HCT116 (cell line): ENCODE data around the gene FCF1. TPM values are rescaled to one million over a fixed set of nuclear protein-coding genes. Genes with fewer than 3 reads are reported as not detected.

ENCODE experiments used
- ATAC-seq: fragments of 200-7000 bp; cut with Tn5 transposase; 2 replicates; pipeline ENCODE4 v1.9.1; 2020; ENCODE audit warnings: mild to moderate bottlenecking, moderate library complexity
- BruUV-seq: library from RNA; stranded (reverse); fragments of 400-500 nt; replicated peaks from 2 replicates; lab custom pipeline; 2021; lab: Mats Ljungman, UMichigan
- CTCF ChIA-PET: fragments of 300-600 bp; sonication (Branson Sonifier 250); formaldehyde crosslinking; loops from one replicate; lab custom pipeline; 2021; ENCODE audit warnings: antibody characterized with exemption; lab: Charles Lee
- POLR2A ChIA-PET: fragments of 300-600, 350-600 bp; sonication (Branson Sonifier 250); formaldehyde crosslinking; loops from one replicate; lab custom pipeline; 2021; ENCODE audit warnings: antibody characterized with exemption; lab: Charles Lee
- RAD21 ChIA-PET, 2 experiments: fragments of 300-600 bp; sonication (Branson Sonifier 250); formaldehyde crosslinking; loops; one replicate each; lab custom pipeline; 2023; ENCODE audit warnings: low total read pairs in 2 of 2; ENCODE audit not compliant: uncharacterized antibody in 2 of 2, unreplicated experiment in 2 of 2, low non-redundant PET in 1 of 2; lab: Charles Lee
- DNase-seq: peaks from one replicate; pipeline ENCODE4 v3.0.0-alpha.2; 2010; ENCODE audit warnings: low read depth, low spot score
- H2AFZ ChIP-seq: fragments of 200-600 bp; shearing (Covaris generic), sonication (generic); 2 replicates; pipeline ENCODE4 v1.6.1; 2017; ENCODE audit warnings: low read depth, mixed run types, mixed read lengths, antibody characterized with exemption, low read length; ENCODE audit not compliant: poor library complexity, severe bottlenecking
- H3K27ac ChIP-seq: 2 replicates; pipeline ENCODE4 v1.5.1; 2012; ENCODE audit warnings: low read depth, low read length
- H3K27me3 ChIP-seq: fragments of 200-600 bp; sonication (generic); 2 replicates; pipeline ENCODE4 v1.6.1; 2016; ENCODE audit warnings: mixed run types, low read length, mixed read lengths; ENCODE audit not compliant: insufficient read depth
- H3K36me3 ChIP-seq, 2 experiments: fragments of 200-500 bp in 1 of 2; fragments of 200-600 bp in 1 of 2; sonication (Bioruptor generic) in 1 of 2; sonication (generic) in 1 of 2; 2 replicates each; pipeline versions ENCODE4 v1.5.1 to v1.6.1; 2014 to 2016; ENCODE audit warnings: low read length in 2 of 2, inconsistent platforms in 1 of 2, mixed read lengths in 1 of 2, mixed run types in 1 of 2; ENCODE audit not compliant: insufficient read depth in 2 of 2, control insufficient read depth in 1 of 2
- H3K4me1 ChIP-seq, 2 experiments: fragments of 200-600 bp in 1 of 2; sonication (generic) in 1 of 2; 2 replicates each; pipeline versions ENCODE4 v1.5.1 to v1.6.1; 2012 to 2017; ENCODE audit warnings: low read length in 2 of 2, inconsistent platforms in 1 of 2, mild to moderate bottlenecking in 1 of 2, mixed read lengths in 1 of 2, mixed run types in 1 of 2, moderate library complexity in 1 of 2; ENCODE audit not compliant: insufficient read depth in 2 of 2, control insufficient read depth in 1 of 2
- H3K4me2 ChIP-seq: fragments of 200-600 bp; sonication (generic); 2 replicates; pipeline ENCODE4 v1.6.1; 2017; ENCODE audit warnings: mixed run types, low read length, mixed read lengths
- H3K4me3 ChIP-seq, 2 experiments: fragments of 200-600 bp in 1 of 2; sonication (generic) in 1 of 2; replicated peaks in 1 of 2; 2 replicates each; pipeline ENCODE4 v1.5.1; 2011 to 2016; ENCODE audit warnings: low read length in 2 of 2, control low read depth in 1 of 2, low read depth in 1 of 2, mild to moderate bottlenecking in 1 of 2, mixed read lengths in 1 of 2, mixed run types in 1 of 2
- H3K79me2 ChIP-seq: fragments of 200-600 bp; sonication (generic); 2 replicates; pipeline ENCODE4 v1.6.1; 2017; ENCODE audit warnings: mild to moderate bottlenecking, mixed run types, low read length, moderate library complexity, mixed read lengths; ENCODE audit not compliant: insufficient read depth
- H3K9ac ChIP-seq: fragments of 200-600 bp; sonication (generic); 2 replicates; pipeline ENCODE4 v1.6.1; 2016; ENCODE audit warnings: low read length, mixed read lengths
- H3K9me2 ChIP-seq: fragments of 200-600 bp; sonication (generic), shearing (Covaris generic); 2 replicates; pipeline ENCODE4 v1.6.1; 2017; ENCODE audit warnings: mixed run types, mild to moderate bottlenecking, moderate library complexity; ENCODE audit not compliant: insufficient read depth
- H3K9me3 ChIP-seq, 2 experiments: fragments of 200-500 bp in 1 of 2; fragments of 200-600 bp in 1 of 2; sonication (Bioruptor generic) in 1 of 2; sonication (generic) in 1 of 2; 2 replicates each; pipeline ENCODE4 v1.6.1; 2014 to 2017; ENCODE audit warnings: low read length in 2 of 2, mixed read lengths in 2 of 2, inconsistent platforms in 1 of 2, low read depth in 1 of 2, mild to moderate bottlenecking in 1 of 2, mixed run types in 1 of 2, moderate library complexity in 1 of 2; ENCODE audit not compliant: control insufficient read depth in 1 of 2, insufficient read depth in 1 of 2
- H4K20me1 ChIP-seq: fragments of 200-600 bp; sonication (generic), shearing (Covaris generic); 2 replicates; pipeline ENCODE4 v1.6.1; 2017; ENCODE audit warnings: mixed run types, mild to moderate bottlenecking, moderate library complexity; ENCODE audit not compliant: insufficient read depth
- CBX3 ChIP-seq: IDR thresholded peaks from 2 replicates; pipeline ENCODE4 v1.6.1; 2012; ENCODE audit warnings: low read depth
- CEBPB ChIP-seq: IDR thresholded peaks from 2 replicates; pipeline ENCODE4 v1.6.1; 2012; ENCODE audit warnings: low read depth
- EGR1 ChIP-seq: IDR thresholded peaks from 2 replicates; pipeline ENCODE4 v1.6.1; 2012; ENCODE audit warnings: low read depth
- ELF1 ChIP-seq: IDR thresholded peaks from 2 replicates; pipeline ENCODE4 v1.6.1; 2012; ENCODE audit warnings: low read depth, borderline replicate concordance
- EZH2 ChIP-seq: fragments of 200-600 bp; sonication (generic); IDR thresholded peaks from 2 replicates; pipeline ENCODE4 v1.6.1; 2017; ENCODE audit warnings: antibody characterized with exemption, mixed run types
- EZH2phosphoT487 ChIP-seq: fragments of 200-600 bp; IDR thresholded peaks from 2 replicates; pipeline ENCODE4 v1.6.1; 2018; ENCODE audit warnings: antibody characterized with exemption, borderline replicate concordance
- FOSL1 ChIP-seq: IDR thresholded peaks from 2 replicates; pipeline ENCODE4 v1.6.1; 2012; ENCODE audit warnings: low read depth
- JUND ChIP-seq: IDR thresholded peaks from 2 replicates; pipeline ENCODE4 v1.6.1; 2012
- POLR2A ChIP-seq: IDR thresholded peaks from 2 replicates; pipeline ENCODE4 v1.7.0; 2011; ENCODE audit warnings: borderline replicate concordance; ENCODE audit not compliant: insufficient read depth, insufficient read length; ENCODE audit errors: extremely low read depth
- POLR2AphosphoS5 ChIP-seq: IDR thresholded peaks from 2 replicates; pipeline ENCODE4 v1.6.1; 2011; ENCODE audit warnings: mild to moderate bottlenecking, low read depth, low read length, moderate library complexity
- REST ChIP-seq: IDR thresholded peaks from 2 replicates; pipeline ENCODE4 v1.6.1; 2012; ENCODE audit warnings: low read depth
- SP1 ChIP-seq: IDR thresholded peaks from 2 replicates; pipeline ENCODE4 v1.6.1; 2012; ENCODE audit warnings: low read depth
- TCF7L2 ChIP-seq: IDR thresholded peaks from 2 replicates; pipeline ENCODE4 v1.7.0; 2011; ENCODE audit warnings: borderline replicate concordance, inconsistent platforms; ENCODE audit not compliant: insufficient read depth, insufficient read length; ENCODE audit errors: extremely low read depth
- YY1 ChIP-seq: IDR thresholded peaks from 2 replicates; pipeline ENCODE4 v1.6.1; 2011; ENCODE audit warnings: low read length, low read depth, moderate library complexity, mild to moderate bottlenecking; ENCODE audit not compliant: insufficient replicate concordance; ENCODE audit errors: extremely low read depth
- ZFX ChIP-seq: fragments of 450-650 bp; IDR thresholded peaks from 2 replicates; pipeline ENCODE4 v1.6.1; 2017
- ZNF274 ChIP-seq: fragments of 200-500 bp; sonication (Bioruptor generic); IDR thresholded peaks from 2 replicates; pipeline ENCODE4 v1.6.1; 2014; ENCODE audit warnings: mild to moderate bottlenecking, low read depth, low read length, inconsistent platforms
- intact Hi-C: fragments of 100-400 bp; cut with micrococcal nuclease; formaldehyde crosslinking; loops from 2 replicates; pipeline ENCODE4 v1.10.0; 2022
- total RNA-seq: library from RNA; stranded (reverse); gene quantifications from one replicate; pipeline ENCODE4 v1.2.1, GENCODE V29; 2021; ENCODE audit not compliant: unreplicated experiment
- TF ChIP-seq, protein P1 (sequence below): IDR thresholded peaks from 2 replicates; pipeline ENCODE4 v1.6.1; 2011; ENCODE audit warnings: mild to moderate bottlenecking, low read length, moderate library complexity; ENCODE audit not compliant: insufficient replicate concordance; ENCODE audit errors: extremely low read depth
- TF ChIP-seq, protein P2 (sequence below), 3 experiments: fragments of 200-600 bp in 1 of 3; sonication (generic) in 1 of 3; IDR thresholded peaks in 2 of 3; conservative IDR thresholded peaks in 1 of 3; 2 replicates each; pipeline ENCODE4 v1.5.1; 2012 to 2017; ENCODE audit warnings: low read depth in 2 of 3, low read length in 2 of 3, antibody characterized with exemption in 1 of 3, borderline replicate concordance in 1 of 3, control low read depth in 1 of 3, mild to moderate bottlenecking in 1 of 3, mixed read lengths in 1 of 3, mixed run types in 1 of 3, moderate library complexity in 1 of 3; ENCODE audit not compliant: insufficient read depth in 1 of 3

Gene FCF1
- total RNA-seq, 1 experiment from 2014 or later, result 69.0 TPM

DNA sequence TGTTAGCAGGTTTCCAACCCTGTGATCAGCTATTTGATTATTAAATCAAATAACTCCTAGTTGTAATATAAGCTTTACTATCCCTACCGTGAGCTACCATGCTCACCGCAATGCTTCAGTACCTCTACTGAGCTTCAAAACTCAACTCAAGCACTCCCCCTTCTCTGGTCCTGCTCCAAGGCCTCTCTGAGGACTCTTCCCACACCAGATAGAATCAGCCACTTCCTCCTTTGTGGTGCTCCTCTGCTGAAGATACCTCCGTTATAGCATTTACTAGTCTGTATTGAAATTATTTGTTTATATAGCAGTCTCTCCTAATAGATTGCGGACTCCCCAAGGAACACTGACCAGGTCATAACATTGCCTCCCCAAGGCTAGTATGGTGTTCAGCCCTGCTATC is 17.5 kb upstream of the FCF1 start:
- BruUV-seq, result no TSS peak
- Histone ChIP-seq H3K9ac (no peak overlapping the region), H3K9me2 (no peaks in the 10 kb centered on the region), H4K20me1 (no peaks in the 10 kb centered on the region), H3K79me2 (peaks cover 69% of the 10 kb centered on the region), H3K4me2 (no peak overlapping the region), H3K9me3 (no peaks in the 10 kb centered on the region), H3K4me3 (no peak overlapping the region), H2AFZ (no peak overlapping the region), H3K4me1 (no peaks in the 10 kb centered on the region), H3K27ac (no peak overlapping the region), H3K27me3 (no peaks in the 10 kb centered on the region), H3K36me3 (peaks cover 5 to 8% of the 10 kb centered on the region in 2 experiments)
- DNase-seq (no peak), ATAC-seq (no peak)
- intact Hi-C loops, result no loop called here
- CTCF ChIA-PET, result no interaction called here
- POLR2A ChIA-PET, result no interaction called here
- RAD21 ChIA-PET, result no interaction called here
- TF ChIP-seq, protein P1, sequence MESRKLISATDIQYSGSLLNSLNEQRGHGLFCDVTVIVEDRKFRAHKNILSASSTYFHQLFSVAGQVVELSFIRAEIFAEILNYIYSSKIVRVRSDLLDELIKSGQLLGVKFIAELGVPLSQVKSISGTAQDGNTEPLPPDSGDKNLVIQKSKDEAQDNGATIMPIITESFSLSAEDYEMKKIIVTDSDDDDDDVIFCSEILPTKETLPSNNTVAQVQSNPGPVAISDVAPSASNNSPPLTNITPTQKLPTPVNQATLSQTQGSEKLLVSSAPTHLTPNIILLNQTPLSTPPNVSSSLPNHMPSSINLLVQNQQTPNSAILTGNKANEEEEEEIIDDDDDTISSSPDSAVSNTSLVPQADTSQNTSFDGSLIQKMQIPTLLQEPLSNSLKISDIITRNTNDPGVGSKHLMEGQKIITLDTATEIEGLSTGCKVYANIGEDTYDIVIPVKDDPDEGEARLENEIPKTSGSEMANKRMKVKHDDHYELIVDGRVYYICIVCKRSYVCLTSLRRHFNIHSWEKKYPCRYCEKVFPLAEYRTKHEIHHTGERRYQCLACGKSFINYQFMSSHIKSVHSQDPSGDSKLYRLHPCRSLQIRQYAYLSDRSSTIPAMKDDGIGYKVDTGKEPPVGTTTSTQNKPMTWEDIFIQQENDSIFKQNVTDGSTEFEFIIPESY, result no peak
- no peak for TF ChIP-seq POLR2A
- no peak for TF ChIP-seq FOSL1
- TF ChIP-seq, protein P2, sequence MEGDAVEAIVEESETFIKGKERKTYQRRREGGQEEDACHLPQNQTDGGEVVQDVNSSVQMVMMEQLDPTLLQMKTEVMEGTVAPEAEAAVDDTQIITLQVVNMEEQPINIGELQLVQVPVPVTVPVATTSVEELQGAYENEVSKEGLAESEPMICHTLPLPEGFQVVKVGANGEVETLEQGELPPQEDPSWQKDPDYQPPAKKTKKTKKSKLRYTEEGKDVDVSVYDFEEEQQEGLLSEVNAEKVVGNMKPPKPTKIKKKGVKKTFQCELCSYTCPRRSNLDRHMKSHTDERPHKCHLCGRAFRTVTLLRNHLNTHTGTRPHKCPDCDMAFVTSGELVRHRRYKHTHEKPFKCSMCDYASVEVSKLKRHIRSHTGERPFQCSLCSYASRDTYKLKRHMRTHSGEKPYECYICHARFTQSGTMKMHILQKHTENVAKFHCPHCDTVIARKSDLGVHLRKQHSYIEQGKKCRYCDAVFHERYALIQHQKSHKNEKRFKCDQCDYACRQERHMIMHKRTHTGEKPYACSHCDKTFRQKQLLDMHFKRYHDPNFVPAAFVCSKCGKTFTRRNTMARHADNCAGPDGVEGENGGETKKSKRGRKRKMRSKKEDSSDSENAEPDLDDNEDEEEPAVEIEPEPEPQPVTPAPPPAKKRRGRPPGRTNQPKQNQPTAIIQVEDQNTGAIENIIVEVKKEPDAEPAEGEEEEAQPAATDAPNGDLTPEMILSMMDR (IDR thresholded peaks at IDR 0.05 in 2 of 3, conservative IDR thresholded peaks at IDR 0.05 in 1 of 3; ENCODE audit: borderline replicate concordance in 1 of 3, insufficient read depth in 1 of 3, low read depth in 2 of 3, low read length in 2 of 3), result no peak
- no peak for TF ChIP-seq SP1
- no peak for TF ChIP-seq EZH2
- TF ChIP-seq TCF7L2, result no peak
- no peak for TF ChIP-seq CBX3
- TF ChIP-seq POLR2AphosphoS5, result no peak
- no peak for TF ChIP-seq ZNF274
- no peak for TF ChIP-seq EZH2phosphoT487
- TF ChIP-seq EGR1, result no peak
- TF ChIP-seq JUND, result no peak
- no peak for TF ChIP-seq REST
- no peak for TF ChIP-seq CEBPB
- TF ChIP-seq ELF1, result no peak
- no peak for TF ChIP-seq ZFX
- TF ChIP-seq YY1, result no peak
